Activated CD4-positive, CD25-positive, alpha-beta regulatory T cell treated with anti-CD3 and anti-CD28 coated beads, Interleukin-2, amount 50 U/mL, for 24 hours (primary cell): ENCODE results near the gene ANO1.
"Not testable (repeated sequence)": the region's sequence is repeated elsewhere in the genome, so short reads cannot be mapped to it uniquely, and the experiment has no call there.

Source experiments
- ATAC-seq, 2 donors: fragments of 150-1000 bp; cut with Tn5 transposase; one replicate each; pipeline ENCODE4 v1.10.0; 2021; ENCODE audit warnings: mild to moderate bottlenecking in 1 of 2, moderate library complexity in 1 of 2

Gene ANO1

DNA sequence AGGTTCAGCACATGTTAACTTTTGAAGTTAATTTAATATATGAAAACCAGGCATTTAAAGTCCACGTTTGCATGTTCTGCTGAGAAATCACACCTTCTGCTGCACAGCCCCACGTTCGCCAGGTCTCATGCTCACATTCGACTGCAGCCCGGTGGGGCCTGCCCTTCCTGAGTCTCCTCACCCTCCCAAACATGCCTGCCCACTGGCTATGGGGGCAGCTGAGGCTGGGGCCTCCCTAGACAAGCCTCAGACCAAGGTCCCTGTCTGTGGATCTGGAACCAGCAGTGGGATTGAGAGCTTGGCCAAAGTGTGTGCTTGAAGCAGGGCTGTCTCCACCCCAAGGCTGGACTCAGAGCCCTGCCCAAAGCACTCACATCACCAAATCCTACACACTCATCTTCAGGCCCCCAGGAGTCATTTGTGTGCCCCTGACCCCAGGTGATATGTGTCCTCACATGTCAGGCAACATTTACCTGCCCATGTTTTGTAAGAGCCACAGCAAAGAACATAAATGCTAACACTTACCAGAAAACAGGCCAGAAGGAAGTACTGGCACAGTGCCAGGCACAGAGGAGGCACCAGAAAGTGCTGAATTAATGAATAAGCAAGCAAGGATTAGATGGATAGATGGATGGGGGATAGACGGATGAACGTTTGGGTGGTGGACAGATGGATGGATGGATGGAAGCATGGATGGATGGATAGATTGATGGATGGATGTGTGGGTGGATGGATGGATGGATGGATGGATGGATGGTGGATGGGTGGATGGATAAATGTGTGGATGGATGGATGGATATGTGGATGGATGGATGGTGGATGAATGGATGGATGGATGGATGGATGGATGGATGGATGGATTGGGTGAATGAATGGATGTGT lies 115.5 kb downstream of the ANO1 start:
- no peak for ATAC-seq

DNA sequence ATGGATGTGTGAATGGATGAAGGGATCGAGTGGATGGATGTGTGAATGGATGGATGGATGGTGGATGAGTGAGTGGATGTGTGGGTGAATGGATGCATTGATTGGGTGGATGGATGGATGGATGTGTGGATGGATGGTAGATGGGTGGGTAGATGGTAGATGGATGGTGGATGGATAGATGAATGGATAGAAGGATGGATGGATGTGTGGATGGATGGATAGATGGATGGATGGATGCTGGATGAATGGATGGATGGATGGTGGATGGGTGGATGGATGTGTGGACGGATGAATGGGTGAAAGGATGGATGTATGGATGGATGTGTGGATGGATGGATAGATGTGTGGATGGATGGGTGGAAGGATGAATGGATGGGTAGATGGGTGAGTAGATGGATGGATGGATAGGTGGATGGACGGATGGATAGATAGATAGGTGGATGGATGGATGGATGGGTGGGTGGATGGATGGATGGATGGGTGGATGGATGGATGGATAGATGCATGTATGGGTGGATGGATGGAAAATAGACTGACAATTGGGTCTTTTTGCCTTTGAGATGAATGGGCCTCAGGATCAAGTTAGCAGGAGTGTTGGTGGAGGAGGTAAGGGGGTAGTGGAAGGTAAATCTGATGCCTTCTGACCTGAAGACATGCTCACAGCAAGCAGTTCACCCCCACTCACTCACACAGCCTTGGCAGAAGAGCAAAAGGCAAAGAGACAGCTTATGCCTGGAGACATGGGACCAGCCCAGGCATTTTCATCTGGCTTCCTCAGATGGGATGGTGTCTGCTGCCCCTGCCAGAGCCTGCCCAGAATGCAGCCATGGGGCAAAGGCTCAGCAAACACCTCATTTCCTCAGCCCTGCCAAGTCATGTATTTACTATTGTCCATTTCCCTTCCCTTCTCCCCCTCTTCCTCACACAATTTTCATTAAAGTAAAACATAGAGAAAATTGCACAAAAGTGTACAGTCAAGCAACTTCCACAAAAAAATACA lies 117.0 kb downstream of the ANO1 start:
- no peak for ATAC-seq

DNA sequence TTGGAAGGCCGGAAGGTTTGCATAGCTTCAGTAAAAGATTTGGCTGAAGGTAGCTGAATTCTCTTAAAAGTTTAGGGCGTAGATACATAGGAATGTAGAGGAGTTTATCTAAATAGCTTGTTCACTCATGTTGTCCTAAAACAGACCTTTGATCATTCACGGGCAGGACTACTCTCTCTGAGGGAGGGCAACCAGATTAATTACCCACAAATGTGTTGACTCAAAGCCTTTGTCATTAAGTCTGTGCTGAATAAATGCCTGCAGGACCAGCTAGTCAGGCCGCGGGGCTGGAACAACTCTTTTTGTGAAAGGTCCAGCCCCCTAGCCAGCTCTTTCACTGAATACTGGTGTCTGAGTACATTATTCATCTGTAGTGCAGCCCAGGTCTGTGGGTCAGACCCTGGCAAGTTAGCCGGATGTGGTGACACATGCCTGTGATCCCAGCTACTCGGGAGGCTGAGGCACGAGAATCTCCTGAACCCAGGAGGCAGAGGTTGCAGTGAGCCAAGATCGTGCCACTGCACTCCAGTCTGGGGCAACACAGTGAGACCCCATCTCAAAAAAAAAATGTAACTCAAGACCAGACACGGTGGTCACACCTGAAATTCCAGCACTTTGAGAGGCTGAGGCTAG lies 122.2 kb downstream of the ANO1 start:
- ATAC-seq: no peak

- ATAC-seq: not testable (repeated sequence)
Measured at GRCh38 chr11:70201047-70201446, 122.9 kb downstream of the ANO1 start.

- ATAC-seq: no peak
Measured at GRCh38 chr11:70201882-70202861, 124.1 kb downstream of the ANO1 start.

DNA sequence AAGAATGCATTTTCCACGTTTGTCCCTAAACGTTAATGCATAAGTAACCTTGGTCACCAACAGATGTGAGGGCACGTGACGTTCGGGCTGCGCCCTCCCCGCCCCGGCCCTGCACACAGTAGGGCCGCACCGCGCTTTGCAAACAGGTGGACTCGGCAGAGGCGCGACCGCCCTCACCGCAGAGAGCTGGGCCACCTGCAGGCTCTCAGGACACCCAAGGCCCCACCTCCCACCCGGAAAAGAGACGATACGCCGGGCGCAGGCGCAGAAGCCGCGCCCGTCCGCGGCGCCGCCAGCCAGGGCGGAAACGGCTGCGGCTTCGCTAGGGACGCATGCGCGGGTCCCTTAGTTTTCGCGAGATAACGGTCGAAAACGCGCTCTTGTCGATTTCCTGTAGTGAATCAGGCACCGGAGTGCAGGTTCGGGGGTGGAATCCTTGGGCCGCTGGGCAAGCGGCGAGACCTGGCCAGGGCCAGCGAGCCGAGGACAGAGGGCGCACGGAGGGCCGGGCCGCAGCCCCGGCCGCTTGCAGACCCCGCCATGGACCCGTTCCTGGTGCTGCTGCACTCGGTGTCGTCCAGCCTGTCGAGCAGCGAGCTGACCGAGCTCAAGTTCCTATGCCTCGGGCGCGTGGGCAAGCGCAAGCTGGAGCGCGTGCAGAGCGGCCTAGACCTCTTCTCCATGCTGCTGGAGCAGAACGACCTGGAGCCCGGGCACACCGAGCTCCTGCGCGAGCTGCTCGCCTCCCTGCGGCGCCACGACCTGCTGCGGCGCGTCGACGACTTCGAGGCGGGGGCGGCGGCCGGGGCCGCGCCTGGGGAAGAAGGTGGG lies 125.0 kb downstream of the ANO1 start, which contains the start of gene FADD:
Gene FADD, plus strand, starts transcription at position 377 of the 831 bp plus-strand sequence. Its CDS starts 164 bp downstream, at position 541.
- ATAC-seq: peak; percentile 50 to 58

GRCh38 chr11:70203751-70204465 lies 125.8 kb downstream of the ANO1 start:
- peak; percentile 80 to 81 for ATAC-seq

DNA sequence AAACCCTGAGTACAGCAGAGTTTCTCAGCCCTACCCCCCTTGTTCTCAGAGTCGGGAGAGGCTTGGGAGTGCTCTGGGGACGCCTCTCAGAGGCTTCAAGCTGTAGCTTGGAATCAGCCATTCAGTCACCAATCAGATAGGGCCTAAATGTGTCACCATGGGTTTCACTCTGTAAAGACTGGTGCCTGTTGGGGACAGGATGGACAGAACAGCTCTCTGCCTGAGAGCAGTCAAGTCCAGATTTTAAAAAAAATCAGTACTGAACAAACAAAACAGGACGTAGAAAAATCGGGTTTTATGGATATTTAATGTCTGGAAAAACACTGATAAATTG lies 126.3 kb downstream of the ANO1 start:
- peak; percentile 25 to 46 for ATAC-seq

DNA sequence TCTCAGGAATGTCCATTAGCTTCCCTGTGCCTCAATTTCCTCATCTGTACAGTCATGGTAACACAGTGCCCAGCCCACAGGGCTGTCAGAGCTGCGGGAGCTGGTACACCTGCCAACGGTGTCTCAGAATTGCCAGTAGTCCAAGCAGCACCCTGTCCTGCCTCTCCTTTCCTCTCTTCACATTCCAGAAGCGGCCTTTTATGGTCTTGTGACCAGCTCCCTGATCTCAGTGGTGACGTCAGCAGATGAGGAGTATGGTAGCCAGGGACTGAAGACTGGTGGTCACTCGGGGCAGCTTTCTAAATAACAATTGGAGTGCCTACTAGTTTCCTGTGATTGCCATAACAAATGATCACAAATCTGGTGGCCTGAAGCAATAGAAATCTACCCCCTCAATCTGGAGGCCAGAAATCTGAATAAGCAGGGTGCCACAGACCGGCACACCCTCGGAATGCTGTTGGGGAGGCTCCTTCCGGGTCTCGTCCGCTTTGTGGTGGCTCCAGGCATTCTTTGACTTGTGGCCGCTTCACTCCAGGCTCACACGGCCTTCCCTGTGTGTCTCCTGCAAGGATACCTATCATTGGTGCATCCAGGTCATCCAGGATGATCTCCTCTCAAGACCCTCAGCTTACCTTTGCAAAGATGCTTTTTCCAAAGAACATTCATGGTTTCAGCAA lies 127.1 kb downstream of the ANO1 start:
- no peak for ATAC-seq

- ATAC-seq: no peak
Measured at GRCh38 chr11:70205766-70206165, 127.6 kb downstream of the ANO1 start.

DNA sequence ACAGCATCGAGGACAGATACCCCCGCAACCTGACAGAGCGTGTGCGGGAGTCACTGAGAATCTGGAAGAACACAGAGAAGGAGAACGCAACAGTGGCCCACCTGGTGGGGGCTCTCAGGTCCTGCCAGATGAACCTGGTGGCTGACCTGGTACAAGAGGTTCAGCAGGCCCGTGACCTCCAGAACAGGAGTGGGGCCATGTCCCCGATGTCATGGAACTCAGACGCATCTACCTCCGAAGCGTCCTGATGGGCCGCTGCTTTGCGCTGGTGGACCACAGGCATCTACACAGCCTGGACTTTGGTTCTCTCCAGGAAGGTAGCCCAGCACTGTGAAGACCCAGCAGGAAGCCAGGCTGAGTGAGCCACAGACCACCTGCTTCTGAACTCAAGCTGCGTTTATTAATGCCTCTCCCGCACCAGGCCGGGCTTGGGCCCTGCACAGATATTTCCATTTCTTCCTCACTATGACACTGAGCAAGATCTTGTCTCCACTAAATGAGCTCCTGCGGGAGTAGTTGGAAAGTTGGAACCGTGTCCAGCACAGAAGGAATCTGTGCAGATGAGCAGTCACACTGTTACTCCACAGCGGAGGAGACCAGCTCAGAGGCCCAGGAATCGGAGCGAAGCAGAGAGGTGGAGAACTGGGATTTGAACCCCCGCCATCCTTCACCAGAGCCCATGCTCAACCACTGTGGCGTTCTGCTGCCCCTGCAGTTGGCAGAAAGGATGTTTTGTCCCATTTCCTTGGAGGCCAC lies 128.3 kb downstream of the ANO1 start:
- no peak for ATAC-seq

GRCh38 chr11:70206982-70207376 lies 128.9 kb downstream of the ANO1 start:
- ATAC-seq: no peak

DNA sequence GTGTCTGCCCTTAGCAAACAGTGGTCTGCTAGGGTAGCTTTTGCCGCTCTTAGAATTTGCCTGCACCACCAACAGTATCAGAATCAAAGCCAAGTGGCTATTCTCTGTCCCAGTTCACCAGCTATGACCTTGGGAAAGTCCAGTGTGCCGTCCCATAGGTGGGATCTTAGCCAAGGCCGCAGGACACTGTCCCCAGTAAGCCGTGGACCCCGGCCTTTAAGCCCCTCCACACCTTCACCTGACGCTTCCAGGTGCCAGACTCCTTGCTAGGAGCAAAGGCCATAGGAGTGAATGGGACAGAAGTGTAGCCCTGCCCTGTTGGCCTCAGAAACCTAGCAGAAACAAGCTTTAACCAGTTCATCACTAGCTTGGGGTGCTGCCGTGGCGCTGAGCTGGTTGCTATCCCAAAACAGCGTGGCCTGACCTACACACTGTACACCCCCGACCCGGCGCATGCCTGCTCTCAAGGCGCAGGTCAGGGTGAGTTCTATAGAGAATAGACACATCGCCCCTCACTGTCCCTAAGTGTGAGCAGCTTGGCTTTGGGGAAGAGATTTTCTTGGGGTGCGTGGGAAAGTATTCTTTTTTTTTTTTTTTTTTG lies 129.5 kb downstream of the ANO1 start:
- no peak for ATAC-seq

DNA sequence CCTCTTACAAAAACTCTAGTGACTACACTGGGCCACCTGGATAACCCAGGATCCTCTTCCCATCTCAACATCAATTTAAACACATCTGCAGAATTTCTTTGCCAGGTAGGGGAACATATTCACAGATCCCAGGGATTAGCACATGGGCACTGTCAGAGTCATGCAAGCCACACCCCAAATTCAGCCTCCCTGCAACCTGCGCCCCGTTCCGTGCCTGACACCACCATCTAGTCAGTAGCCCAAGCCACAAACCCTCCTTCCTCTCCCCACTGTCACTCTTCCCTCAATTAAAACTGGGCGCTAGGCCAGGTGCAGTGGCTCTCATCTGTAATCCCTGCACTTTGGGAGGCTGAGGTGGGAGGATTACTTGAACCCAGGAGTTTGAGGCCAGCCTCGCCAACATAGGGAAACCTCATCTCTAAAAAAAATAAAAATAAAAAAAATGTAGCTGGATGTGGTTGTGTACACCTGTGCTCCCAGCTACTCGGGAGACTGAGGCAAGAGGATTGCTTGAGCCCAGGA lies 131.3 kb downstream of the ANO1 start:
- no peak for ATAC-seq

- no peak for ATAC-seq
Measured at GRCh38 chr11:70210051-70210501, 132.0 kb downstream of the ANO1 start.

- peak in 1 of 2 donors; percentile 45 for ATAC-seq
Measured at GRCh38 chr11:70210530-70210929, 132.4 kb downstream of the ANO1 start.

GRCh38 chr11:70212227-70212811 lies 134.2 kb downstream of the ANO1 start:
- no peak for ATAC-seq
